HL-60 (cell line): Measurements from ENCODE around the gene DPAGT1.

Experiments used
- DNase-seq, 2 experiments: peaks; one replicate each; pipeline ENCODE4 v3.0.0-alpha.2; 2010 to 2020; ENCODE audit warnings: low read depth in 1 of 2, low spot score in 1 of 2
- H3K27ac ChIP-seq: fragments of 250-450 bp; sonication (Bioruptor Pico); replicated peaks from 2 replicates; pipeline ENCODE4 v1.5.1; 2020; ENCODE audit warnings: mild to moderate bottlenecking, moderate library complexity
- H3K27me3 ChIP-seq: fragments of 250-450 bp; sonication (Bioruptor Pico); 2 replicates; pipeline ENCODE4 v1.5.1; 2021; ENCODE audit warnings: mild to moderate bottlenecking, moderate library complexity; ENCODE audit not compliant: insufficient read depth, poor library complexity, severe bottlenecking
- H3K4me3 ChIP-seq: replicated peaks from 2 replicates; pipeline ENCODE4 v1.5.1; 2011; ENCODE audit warnings: mild to moderate bottlenecking, control low read depth, low read length; ENCODE audit not compliant: insufficient read depth
- CTCF ChIP-seq: IDR thresholded peaks from one replicate; pipeline ENCODE4 v1.5.1; 2011; ENCODE audit warnings: low read length, control low read depth, inconsistent platforms; ENCODE audit not compliant: insufficient read depth
- GABPA ChIP-seq: IDR thresholded peaks from 2 replicates; pipeline ENCODE4 v1.6.1; 2012; ENCODE audit warnings: low read depth
- POLR2AphosphoS5 ChIP-seq: IDR thresholded peaks from 2 replicates; pipeline ENCODE4 v1.6.1; 2012; ENCODE audit warnings: low read depth
- REST ChIP-seq: IDR thresholded peaks from 2 replicates; pipeline ENCODE4 v1.6.1; 2012; ENCODE audit warnings: low read depth; ENCODE audit not compliant: insufficient replicate concordance
- SPI1 ChIP-seq: IDR thresholded peaks from 2 replicates; pipeline ENCODE4 v1.6.1; 2012; ENCODE audit warnings: low read depth, mild to moderate bottlenecking, borderline replicate concordance

Gene DPAGT1

GRCh38 chr11:119148720-119149017, 47.0 kb upstream of the DPAGT1 start:
- Histone ChIP-seq H3K27me3 (peaks cover 36% of the 10 kb centered on the region), H3K27ac (no peak overlapping the region), H3K4me3 (peak overlapping the region; percentile 52)
- TF ChIP-seq POLR2AphosphoS5 (no peak), REST (no peak), GABPA (no peak), SPI1 (no peak), CTCF (no peak)
- DNase-seq = no peak

- H3K27me3 ChIP-seq = peaks cover 36% of the 10 kb centered on the region
- no peak for DNase-seq
Measured at GRCh38 chr11:119147604-119148333, 46.1 kb upstream of the DPAGT1 start.

More at GRCh38 chr11:119147604-119148333, 46.1 kb upstream of the DPAGT1 start:
- Histone ChIP-seq H3K4me3 (no peak overlapping the region), H3K27ac (no peak overlapping the region)
- TF ChIP-seq GABPA = no peak
- no peak for TF ChIP-seq SPI1
- TF ChIP-seq REST = no peak
- no peak for TF ChIP-seq CTCF
- TF ChIP-seq POLR2AphosphoS5 = no peak
